ENCODE results near the gene APOBEC3A.

GRCh38 chr22:38987171-38987895 lies 29.9 kb downstream of the APOBEC3A start:
- no peak for TF ChIP-seq SIN3A (IDR thresholded peaks at IDR 0.05; ENCODE audit: borderline replicate concordance, insufficient read depth, low read length)
- TF ChIP-seq POLR2AphosphoS5 (IDR thresholded peaks at IDR 0.05; ENCODE audit: low read depth, low read length) = no peak
